Type B pancreatic cell (in vitro differentiated cells): ENCODE results near the gene MEI1. TPM values are rescaled to one million over a fixed set of nuclear protein-coding genes. Genes with fewer than 3 reads are reported as not detected.

Experiments used
- DNase-seq: peaks from one replicate; pipeline ENCODE4 v3.0.0; 2021; ENCODE audit warnings: mixed read lengths; ENCODE audit not compliant: unreplicated experiment; ENCODE audit errors: extremely low spot score
- H3K27ac Mint-ChIP-seq: 2 replicates; pipeline ENCODE4 v1.8.0; 2021; ENCODE audit warnings: mild to moderate bottlenecking, mixed read lengths
- H3K27me3 Mint-ChIP-seq: 2 replicates; pipeline ENCODE4 v1.8.0; 2021; ENCODE audit warnings: mixed read lengths
- H3K36me3 Mint-ChIP-seq: 2 replicates; pipeline ENCODE4 v1.8.0; 2021; ENCODE audit warnings: mixed read lengths
- H3K4me1 Mint-ChIP-seq: one replicate; pipeline ENCODE4 v1.8.0; 2021; ENCODE audit warnings: mixed read lengths; ENCODE audit not compliant: unreplicated experiment
- H3K4me3 Mint-ChIP-seq: 2 replicates; pipeline ENCODE4 v1.8.0; 2021; ENCODE audit warnings: mild to moderate bottlenecking, mixed read lengths
- H3K9me3 Mint-ChIP-seq: 2 replicates; pipeline ENCODE4 v1.8.0; 2021; ENCODE audit warnings: mixed read lengths
- CTCF ChIP-seq: fragments of 200-600 bp; sonication (generic); conservative IDR thresholded peaks from 2 replicates; pipeline ENCODE4 v1.5.0; 2021; ENCODE audit warnings: antibody characterized with exemption, mild to moderate bottlenecking
- total RNA-seq: library from RNA; stranded (reverse); gene quantifications from 2 replicates; pipeline ENCODE4 v1.2.1, GENCODE V29; 2021; ENCODE audit warnings: low replicate concordance

The MEI1 gene
- total RNA-seq, 1 donor from 2014 or later, result 1.2 TPM

GRCh38 chr22:41828516-41828915 lies 129.2 kb downstream of the MEI1 start:
- no peaks in the 10 kb centered on the region for H3K9me3 Mint-ChIP-seq
- peak overlapping the region; percentile 59 for H3K27ac Mint-ChIP-seq
- peaks cover 41% of the 10 kb centered on the region for H3K4me1 Mint-ChIP-seq

GRCh38 chr22:41830174-41830573 lies 130.9 kb downstream of the MEI1 start:
- Mint-ChIP-seq H3K4me3 (no peak overlapping the region), H3K36me3 (peaks cover 10% of the 10 kb centered on the region), H3K4me1 (peaks cover 34% of the 10 kb centered on the region), H3K9me3 (no peaks in the 10 kb centered on the region), H3K27ac (peak overlapping the region; percentile 48), H3K27me3 (no peaks in the 10 kb centered on the region)
- TF ChIP-seq CTCF, result no peak
- DNase-seq, result no peak

More at GRCh38 chr22:41828516-41828915, 129.2 kb downstream of the MEI1 start:
- H3K4me3 Mint-ChIP-seq, result no peak overlapping the region
- no peak for TF ChIP-seq CTCF
- H3K36me3 Mint-ChIP-seq, result peaks cover 4% of the 10 kb centered on the region
- no peaks in the 10 kb centered on the region for H3K27me3 Mint-ChIP-seq
- no peak for DNase-seq

GRCh38 chr22:41831383-41831782 lies 132.1 kb downstream of the MEI1 start:
- Mint-ChIP-seq H3K4me1 (peaks cover 30% of the 10 kb centered on the region), H3K27me3 (no peaks in the 10 kb centered on the region), H3K27ac (peak overlapping the region; percentile 98), H3K9me3 (no peaks in the 10 kb centered on the region), H3K36me3 (peaks cover 13% of the 10 kb centered on the region), H3K4me3 (no peak overlapping the region)
- TF ChIP-seq CTCF, result no peak
- DNase-seq, result no peak

- Mint-ChIP-seq H3K27ac (peak overlapping the region; percentile 98), H3K27me3 (no peaks in the 10 kb centered on the region), H3K4me3 (peak overlapping the region; percentile 93), H3K9me3 (no peaks in the 10 kb centered on the region), H3K4me1 (peaks cover 28% of the 10 kb centered on the region), H3K36me3 (peaks cover 19% of the 10 kb centered on the region)
- TF ChIP-seq CTCF, result no peak
- DNase-seq, result no peak
These were observed 132.7 kb downstream of the MEI1 start for GRCh38 chr22:41831828-41832552.

- Mint-ChIP-seq H3K27me3 (no peaks in the 10 kb centered on the region), H3K4me1 (peaks cover 24% of the 10 kb centered on the region)
These were observed 133.5 kb downstream of the MEI1 start, which contains the start of gene SREBF2 for GRCh38 chr22:41832553-41833368. TSS of gene SREBF2 (plus strand) at chr22:41833105. CDS start at chr22:41833271, 166 bp downstream.

More at GRCh38 chr22:41832553-41833368, 133.5 kb downstream of the MEI1 start, which contains the start of gene SREBF2:
- H3K27ac Mint-ChIP-seq, result peak within 1 kb of the TSS; percentile 98
- peak within 1 kb of the TSS; percentile 97 for H3K4me3 Mint-ChIP-seq
- no peaks in the 10 kb centered on the region for H3K9me3 Mint-ChIP-seq
- DNase-seq, result peak; percentile 99
- H3K36me3 Mint-ChIP-seq, result peaks cover 20% of the 10 kb centered on the region
- TF ChIP-seq CTCF, result no peak
